SKM-1 treated with dmso at 0.1 percent for 144 hours (cell line): ENCODE data around the gene CCND1.
"Not testable (repeated sequence)": the region's sequence is repeated elsewhere in the genome, so short reads cannot be mapped to it uniquely, and the experiment has no call there.

ENCODE experiments used
- DNase-seq: peaks from one replicate; lab custom pipeline; 2025; ENCODE audit not compliant: unreplicated experiment; lab: John Stamatoyannopoulos, UW

CCND1 gene

GRCh38 chr11:69686452-69686851 is 45.5 kb downstream of the CCND1 start:
- DNase-seq, result no peak

DNA sequence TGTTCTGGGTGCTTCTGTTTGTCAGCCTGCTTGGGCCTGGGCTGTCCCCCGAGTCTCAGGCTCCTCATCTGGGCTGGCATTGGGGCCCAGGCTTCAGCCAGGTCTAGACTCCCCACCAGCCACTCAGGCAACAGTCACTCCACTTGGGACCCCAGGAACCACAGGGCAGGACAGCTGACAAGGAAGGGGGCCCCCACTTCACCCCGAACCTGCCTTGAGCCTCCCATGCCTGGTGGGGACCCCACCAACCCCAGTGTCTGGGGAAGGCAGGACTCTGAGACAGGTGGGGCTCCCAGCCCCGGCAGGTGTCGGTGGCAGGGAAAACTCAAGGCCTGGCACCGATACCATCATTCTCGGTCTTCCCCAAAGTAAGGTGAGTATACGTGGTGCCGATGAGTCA is 45.9 kb downstream of the CCND1 start:
- no peak for DNase-seq

- not testable (repeated sequence) for DNase-seq
These were observed 47.2 kb downstream of the CCND1 start for GRCh38 chr11:69687969-69688771.

DNA sequence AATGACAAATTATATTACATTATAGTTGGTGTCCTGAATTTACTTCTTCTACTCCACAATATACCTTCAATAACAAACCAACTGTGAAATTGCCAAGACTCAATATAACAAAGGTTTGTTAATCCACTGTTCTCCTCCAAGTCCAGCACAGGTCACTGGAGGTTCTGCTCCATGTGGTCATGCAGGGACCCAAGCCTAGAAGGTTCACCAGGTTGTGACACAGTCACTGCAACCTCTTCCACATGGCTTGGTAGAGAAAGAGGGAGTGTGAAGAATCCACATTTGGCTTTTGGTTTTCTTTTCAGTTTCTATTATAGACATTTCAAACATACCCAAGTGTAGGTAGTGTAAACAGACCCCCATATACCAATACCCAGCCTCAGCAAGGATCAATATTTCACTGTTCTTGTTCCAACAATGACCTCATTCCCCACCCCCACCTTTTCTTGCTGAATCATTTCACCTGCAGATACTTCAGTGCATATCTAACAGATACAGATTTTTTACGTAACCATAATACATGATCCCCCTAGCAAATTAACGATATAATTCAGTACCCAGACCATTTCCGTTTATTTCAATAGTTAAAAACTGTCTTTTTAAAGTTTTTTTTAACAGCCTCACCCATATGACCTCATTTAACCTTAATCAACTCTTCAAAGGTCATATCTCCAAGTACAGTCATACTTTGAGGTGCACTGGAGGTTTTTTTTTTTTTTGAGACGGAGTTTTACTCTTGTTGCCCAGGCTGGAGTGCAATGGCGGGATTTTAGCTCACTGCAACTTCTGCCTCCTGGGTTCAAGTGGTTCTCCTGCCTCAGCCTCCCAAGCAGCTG is 48.7 kb downstream of the CCND1 start:
- no peak for DNase-seq

DNA sequence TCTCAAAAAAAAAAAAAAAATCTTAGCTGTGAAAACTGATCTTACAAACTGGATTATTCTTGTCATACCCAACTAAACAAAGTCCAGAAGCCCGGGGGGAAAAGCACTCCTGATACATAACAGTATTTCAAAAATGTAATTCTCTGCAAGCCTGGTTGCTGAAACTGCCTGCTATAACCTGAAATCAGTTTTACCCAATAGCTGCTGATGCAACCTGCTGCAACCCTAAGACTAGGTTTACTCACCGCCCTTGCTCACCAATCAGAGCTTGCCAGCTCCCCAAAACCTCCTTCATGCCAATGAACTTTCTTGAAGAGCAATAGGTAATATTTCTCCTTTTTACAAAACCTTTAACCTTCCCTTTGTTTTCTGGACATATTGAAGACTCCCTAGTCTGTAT is 50.5 kb downstream of the CCND1 start:
- no peak for DNase-seq

DNA sequence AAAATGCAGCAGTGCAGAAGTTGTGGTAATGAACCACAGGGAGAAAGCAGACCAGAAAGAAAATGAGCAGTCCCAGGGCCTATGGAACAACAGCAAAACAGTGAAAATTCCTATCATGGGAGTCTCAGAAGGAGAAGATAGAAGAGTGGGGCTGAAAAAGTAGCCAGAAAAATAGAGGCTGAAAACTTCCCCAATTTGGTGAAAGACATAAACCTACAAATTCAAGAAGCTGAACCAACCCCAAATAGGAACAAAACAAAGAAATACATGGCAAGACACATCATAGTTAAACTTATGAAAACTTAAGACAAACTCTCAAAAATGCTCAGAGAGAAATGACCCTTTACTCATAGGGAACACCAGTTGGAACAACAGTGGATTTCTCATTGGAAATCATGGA is 51.5 kb downstream of the CCND1 start:
- no peak for DNase-seq

DNA sequence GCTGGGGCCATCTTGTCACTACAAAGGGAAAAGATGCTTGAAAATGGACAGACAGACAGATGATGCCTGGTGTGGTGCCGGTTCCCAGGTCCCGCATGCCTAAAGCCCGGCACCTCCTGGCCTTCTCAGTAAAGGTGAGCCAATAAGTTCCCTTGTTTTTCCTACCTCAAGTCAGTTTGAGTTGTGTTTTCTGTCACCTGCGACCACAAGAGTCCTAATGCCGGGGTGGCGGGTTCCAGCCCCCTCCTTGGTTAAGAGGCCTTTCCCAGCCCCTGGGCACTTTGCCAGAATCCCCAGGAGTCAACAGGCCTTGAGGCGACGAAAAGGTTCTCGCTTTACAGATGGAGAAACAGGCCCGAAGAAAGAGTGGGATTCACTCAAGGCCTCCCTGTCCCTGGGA is 53.8 kb downstream of the CCND1 start:
- DNase-seq, result no peak

DNA sequence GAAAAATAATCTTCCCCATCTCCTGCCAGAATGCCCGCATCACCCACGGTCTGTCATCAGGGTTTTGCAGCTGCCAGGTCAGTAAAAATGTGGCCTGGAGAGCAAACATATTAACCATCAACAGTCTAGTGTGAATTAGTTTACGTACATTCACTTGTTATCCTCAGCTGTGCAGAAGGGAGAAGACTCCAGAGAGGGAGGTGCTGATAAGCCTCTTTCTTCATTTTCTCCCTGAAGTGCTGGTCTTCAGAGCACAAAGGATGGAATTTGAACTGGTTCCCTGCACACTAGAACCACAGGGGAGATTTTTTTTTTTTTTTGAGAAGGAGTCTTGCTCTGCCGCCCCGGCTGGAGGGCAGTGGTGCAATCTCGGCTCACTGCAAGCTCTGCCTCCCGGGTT is 54.6 kb downstream of the CCND1 start:
- no peak for DNase-seq

DNA sequence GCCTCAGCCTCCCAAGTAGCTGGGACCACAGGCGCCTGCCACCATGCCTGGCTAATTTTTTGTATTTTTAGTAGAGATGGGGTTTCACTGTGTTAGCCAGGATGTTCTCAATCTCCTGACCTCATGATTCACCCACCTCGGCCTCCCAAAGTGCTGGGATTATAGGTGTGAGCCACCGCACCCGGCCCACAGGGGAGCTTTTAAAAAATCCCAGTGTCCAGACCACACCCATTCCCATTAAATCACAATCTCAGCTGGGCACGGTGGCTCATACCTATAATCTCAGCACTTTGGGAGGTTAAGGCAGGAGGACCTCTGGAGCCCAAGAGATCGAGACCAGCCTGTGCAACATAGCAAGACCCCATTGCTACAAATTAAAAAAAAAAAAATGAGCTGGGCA is 55.0 kb downstream of the CCND1 start:
- not testable (repeated sequence) for DNase-seq

DNA sequence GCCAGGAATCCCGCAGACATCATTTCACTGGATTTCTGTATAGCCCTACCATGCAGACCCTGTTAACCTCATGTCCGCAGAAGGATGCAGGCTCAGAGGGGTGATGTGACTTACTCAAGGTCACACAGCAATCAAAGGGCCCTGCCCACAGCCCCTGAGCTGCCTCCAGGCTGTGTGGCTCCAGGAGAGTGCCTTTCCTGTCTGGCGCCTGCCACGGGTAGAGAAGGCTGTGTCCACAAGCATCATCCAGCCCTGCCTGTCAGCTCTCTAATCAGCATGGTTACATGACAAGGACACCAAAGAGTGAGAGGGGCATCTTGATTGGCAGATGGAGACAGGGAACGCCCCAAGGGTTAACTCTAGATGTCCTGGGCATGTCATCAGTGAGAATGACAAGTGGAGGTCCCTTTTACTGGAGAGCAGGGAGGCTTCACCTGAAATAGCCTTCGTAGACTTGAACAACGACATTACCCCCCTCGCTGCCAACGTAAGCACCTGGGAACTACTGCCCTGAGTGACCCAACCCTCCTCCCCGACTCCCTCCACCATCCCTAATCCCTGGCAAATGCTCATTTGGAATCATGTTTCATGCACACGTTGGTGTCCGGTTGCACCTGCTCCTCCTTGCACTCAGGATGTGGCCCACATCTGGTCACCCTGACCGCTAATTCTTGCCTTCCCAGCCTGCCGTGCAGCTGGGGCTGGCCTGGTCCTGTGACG is 56.0 kb downstream of the CCND1 start:
- no peak for DNase-seq

- no peak for DNase-seq
These were observed 56.5 kb downstream of the CCND1 start for GRCh38 chr11:69697469-69697843.

- DNase-seq, result no peak
These were observed 56.9 kb downstream of the CCND1 start for GRCh38 chr11:69697861-69698260.

- no peak for DNase-seq
These were observed 57.4 kb downstream of the CCND1 start for GRCh38 chr11:69698362-69698761.

DNA sequence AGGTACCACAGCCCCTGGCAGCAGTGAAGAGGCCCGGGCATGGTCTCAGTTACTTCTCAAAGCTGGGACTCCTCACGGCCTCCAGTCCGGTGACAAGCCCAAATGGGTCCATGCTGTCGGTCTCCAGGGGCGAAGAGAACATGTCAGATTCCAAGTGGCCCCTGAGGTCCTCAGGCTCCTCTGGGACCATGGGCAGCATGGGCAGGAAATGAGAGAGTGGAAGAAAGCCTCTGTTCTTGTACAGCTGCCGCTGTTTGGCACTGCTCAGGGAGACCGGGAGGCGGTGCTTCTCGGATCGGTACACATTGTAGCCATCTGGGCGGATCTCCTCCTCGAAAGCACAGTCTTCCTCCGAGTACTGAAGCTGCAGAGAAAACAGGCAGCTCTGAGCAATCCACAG is 58.3 kb downstream of the CCND1 start:
- no peak for DNase-seq

DNA sequence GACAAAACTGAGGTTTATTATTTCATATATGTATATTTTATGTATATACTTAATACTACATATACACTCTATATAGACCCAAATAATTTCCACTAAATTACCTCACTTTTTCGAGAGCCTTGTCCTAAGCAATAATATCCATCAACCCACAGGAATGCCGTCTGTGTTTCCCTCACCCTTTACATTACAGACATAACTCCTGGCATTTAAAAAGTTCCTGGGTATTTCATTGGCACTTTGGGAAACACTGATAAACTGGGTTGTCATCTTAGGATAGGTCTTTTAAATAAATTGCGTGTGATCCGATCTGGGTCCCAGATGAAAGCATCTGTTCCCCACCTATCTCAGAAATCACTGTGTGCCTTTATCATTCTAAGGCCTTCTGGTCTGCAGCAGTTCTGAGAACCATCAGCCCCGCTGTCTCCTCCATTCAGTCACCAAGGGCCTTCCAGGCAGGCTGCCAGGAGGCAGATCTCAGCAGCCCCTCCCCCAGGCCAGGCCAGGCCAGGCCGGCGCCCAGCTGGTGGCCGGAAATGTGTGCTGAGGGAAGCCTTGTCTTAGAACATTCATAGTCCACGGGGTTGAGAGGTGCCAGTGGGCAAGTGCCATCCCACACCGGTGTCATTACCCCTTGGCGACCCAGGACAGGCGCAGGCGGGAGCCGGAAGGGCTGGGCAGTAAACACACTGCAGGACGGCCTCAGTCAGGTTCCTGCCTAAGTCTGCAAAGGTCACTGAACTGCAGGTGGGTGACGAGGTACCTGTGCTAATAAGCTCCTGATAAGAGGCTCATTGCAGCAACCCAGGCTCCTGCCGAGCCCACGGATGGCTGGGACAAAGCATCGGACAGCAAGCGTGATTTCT is 59.6 kb downstream of the CCND1 start:
- no peak for DNase-seq

DNA sequence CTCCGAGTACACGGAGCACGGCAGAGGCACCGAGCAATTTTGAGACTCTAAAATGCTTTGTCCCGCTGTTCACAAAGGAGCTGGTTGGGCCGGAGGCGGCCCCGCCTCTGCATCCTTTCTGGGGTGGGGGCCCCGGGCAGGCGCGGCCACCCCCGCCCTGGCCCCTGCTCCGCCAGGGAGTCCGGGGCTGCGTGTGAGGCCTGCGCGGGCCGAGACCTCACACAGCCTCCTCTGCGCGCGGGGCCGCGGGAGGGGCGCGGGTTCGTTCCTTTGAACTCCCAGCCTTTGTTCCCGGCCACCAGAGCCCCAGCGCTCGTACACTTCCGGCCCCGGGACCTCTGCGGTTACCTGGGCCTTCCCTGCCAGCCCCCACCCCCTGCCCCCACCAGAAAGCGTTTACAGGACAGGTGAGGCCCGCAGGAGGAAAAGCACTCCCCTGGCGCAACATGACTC is 61.3 kb downstream of the CCND1 start:
- DNase-seq, result no peak

- DNase-seq, result no peak
These were observed 62.0 kb downstream of the CCND1 start for GRCh38 chr11:69702769-69703452.

DNA sequence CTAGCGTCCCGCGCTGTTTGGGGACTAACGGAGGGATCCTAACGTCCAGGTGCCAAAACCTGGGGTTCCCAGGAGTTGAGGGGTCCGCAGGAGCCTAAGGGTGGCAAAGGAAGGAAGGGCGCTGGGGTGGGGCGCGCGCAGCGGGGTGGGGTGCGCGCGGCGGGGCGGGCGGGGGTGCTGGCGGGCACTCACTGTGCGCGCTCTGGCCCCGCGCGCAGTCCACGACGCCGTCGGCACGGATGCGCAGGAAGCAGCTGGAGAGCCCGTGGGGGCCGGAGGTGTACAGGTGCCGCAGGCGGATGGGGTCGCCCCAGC is 62.5 kb downstream of the CCND1 start:
- no peak for DNase-seq
